ENCODE data around the gene DCHS1.

DCHS1 gene

DNA sequence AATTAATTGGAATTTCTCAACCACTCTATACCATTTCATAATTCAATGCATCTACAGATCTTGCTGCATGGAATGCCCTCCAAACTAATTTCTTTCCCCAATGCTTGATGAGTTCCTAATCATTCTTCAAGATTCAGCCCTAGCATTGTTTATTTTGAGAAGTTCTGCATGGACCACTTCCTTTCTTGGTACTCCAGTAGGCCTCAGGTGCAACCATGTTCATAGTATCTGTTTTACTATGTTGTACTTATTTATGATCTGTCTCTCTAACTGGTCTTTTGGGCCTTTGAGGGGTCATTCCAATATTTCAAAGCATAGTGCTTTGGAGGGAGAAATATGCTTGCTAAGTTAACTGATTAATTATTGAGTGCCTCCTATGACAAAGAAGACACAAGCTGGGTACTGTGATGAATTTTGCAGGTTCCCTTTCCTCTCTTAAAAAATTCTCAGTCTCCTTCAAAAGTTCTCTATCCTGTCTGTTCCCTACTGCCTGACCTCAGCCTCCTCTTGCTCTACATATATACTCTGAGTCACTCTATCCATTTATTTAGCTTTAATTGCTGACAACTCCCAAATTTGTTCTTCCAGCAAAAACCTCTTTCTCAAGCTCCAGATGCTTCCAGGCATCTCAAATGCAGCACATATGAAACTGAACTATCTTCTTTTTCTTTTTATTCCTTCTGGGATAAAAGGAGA is 18.1 kb upstream of the DCHS1 start:
- no peak for DNase-seq

DNA sequence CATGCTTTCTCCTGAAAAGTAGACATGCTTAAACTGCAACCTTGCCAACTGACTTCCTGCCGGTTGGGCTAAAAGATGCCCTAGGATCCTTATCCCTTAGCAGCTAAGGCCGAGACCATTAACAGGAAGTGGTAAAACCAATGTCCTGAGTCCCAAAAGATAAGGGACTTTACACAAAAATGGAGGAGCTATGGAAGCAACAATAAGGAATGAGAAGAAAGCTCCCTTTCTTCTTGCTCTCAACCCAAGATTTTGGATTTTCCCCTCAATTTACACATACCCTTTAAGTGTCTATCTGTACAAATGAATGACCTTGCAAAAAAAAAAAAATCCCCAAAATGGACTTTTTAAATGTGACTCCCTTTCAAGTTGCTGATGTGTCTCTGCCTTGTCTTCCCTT is 16.4 kb upstream of the DCHS1 start:
- DNase-seq = no peak

DNA sequence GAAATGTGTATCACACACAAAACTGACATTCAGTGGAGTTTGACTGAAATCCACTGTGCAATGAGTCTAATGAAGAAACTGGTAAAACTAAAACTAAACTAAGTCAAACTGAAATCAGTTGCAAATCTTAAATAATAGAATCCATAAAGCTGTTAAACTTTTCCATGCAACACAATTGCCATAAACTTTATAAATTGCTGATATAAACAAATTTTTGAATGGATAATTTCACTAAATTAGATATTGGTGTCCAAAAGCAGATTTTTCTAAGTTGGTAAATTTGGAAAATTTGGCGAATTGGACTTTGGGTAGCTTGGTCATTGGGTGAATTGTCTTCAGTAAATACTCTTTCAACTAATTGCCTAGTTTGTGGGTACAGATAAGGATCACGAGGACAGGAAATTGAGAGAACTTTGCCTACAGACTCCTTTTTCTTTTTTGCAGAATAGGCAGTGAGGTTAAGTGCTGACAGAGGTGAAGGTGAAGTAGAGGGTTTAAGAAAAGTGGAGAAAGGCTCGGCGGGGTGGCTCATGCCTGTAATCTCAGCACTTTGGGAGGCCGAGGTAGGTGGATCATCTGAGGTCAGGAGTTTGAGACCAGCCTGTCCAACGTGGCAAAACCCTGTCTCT is 14.7 kb upstream of the DCHS1 start:
- no peak for DNase-seq

DNA sequence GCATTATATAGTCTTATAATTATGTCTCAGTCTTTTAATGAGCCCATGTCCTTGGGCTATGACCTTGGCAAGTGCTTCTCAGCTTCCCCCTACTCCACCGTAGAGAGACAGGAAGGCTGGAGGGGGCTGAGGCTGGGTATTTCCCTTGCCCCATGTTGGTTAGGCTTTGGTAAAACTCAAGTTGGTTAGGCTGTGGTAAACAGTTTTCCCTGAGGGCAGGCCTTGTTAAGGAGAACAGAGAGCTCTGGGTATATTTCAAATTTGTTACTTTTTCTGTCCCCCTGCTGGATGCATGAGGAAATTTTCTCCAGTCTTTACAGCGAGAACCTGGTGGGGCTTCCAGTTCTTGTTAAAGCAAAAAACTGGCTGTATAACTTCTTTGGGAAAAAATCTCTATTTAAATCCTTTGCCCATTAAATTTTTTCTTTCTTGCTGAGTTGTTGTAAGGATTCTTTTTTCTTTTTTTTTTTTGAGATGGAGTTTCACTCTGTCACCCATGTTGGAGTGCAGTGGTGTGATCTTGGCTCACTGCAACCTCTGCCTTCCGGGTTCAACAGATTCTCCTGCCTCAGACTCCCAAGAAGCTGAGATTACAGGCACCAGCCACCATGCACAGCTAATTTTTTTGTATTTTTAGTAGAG is 12.2 kb upstream of the DCHS1 start:
- DNase-seq = peak; percentile 45 to 60

DNA sequence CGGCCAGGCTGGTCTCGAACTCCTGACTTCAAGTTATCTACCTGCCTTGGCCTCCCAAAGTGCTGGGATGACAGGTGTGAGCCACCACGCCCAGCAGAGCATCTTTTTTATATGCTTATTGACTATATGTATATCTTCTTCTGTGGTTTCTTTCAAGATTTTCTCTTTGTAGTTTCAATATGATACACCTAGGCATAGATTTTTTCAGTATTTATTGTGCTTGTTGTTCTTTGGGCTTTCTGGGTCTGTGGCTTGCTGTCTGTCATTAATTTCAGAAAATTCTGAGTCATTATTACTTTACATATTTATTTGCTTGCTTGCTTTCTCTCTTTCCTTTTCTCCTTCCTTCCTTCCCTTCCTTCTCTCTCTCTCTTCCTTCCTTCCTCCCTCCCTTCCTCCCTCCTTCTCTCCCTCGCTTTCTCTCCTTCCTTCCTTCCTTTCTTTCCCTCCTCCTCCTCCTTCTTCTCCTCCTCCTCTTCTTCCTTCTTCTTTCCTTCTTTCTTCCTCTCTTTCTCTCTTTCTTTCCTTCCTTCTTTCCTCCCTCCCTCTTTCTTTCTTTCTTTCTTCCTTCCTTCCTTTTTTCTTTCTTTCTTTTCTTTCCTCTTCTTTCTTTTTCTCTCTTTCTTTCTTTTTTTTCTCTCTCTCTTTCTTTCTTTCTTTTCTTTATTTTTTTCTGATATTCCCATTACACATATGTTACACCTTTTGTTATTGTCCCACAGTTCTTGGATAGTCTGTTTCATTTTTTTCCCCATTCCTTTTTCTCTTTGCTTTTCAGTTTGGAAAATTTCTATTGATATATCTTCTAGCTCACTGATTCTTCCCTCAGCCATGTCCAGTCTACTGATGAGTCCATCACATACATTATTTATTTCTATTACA is 10.9 kb upstream of the DCHS1 start:
- no peak for DNase-seq

DNA sequence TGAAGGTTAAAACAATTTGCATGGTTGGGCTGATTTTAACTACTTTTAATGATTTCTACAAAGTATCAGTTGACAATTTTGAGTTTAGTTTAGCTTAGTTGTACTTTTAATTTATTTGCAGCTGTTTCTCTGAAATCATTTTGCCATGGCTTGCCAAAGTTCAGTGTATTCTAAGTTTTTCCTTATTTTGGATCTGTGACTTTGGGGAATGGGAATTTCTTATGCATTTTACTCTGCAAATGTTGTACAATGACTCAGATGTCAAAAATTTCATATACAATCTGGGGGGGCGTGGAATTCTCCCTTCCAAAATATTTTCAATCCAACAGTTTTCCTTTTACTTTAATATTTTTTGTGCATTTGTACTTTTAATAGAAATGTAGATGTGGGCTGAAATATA is 8.9 kb upstream of the DCHS1 start:
- DNase-seq = no peak

DNA sequence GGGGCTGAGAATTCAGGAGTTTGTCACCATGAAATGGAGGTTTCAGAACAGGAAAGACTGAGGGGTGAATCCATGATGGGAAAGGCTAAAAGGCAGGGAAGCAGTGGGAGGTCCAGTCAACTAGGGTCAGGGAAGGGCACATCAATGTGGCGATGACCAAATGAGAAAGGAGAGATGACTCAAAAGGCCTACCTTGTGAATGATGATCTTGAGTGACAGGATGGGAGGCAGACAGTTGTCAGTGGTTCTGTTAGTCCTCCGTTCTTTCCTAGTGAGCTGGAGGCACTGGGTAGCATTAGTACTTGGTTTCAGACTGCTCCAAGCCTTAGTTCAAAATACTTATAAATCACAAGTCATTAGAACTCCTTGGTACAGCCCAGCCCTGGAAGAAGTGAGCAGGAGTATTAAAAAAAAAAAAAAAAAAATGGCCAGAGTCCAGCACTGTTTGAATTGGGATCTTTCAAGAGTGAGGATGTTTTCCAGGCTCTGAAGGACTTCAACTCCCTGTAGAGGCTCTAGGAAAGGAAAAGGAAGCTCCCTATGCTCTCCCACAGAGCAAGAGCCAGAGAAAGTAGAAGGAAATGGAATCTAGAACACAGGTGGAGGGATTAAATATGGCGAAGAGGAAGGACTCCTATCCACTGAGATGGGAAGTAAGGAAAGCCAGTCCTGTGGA is 8.3 kb upstream of the DCHS1 start:
- DNase-seq = no peak

DNA sequence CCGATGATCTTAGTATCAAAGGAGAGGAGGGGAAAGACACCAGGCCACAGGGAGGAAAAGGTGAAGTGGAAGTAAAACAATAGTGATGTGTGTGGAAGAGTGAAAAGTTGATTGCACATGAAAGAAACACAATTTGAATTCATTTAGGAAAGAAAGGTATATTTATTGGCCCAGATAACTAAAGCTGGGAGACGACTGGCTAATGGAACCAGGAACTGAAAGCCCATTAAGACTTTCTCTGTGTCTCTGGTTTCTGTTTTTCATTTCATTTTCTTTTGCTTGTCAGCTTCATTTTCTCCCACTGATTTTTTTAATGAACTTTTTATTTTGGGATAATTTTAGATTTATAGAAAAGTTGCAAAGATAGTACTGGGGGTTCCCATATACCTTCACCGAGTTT is 5.1 kb upstream of the DCHS1 start:
- DNase-seq = no peak

DNA sequence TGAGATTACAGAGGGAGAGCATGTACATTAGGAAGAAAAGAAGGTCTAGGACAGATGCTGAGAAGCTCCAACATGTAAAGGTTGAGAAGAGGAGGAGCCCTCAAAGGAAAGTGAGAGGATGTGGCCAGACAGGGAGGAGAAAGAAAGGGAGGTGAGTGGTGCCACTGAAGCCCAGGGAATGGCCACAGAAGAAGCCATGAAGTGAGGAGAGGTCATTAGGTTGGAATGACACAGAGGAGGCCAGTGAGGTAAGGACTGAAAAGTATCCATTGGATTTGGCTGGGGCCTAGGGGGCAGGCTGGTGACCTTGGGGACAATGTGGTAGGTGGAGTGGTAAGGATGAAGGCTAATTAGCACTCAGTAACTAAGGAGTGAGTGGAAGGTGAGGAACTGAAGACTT is 3.0 kb upstream of the DCHS1 start:
- no peak for DNase-seq

DNA sequence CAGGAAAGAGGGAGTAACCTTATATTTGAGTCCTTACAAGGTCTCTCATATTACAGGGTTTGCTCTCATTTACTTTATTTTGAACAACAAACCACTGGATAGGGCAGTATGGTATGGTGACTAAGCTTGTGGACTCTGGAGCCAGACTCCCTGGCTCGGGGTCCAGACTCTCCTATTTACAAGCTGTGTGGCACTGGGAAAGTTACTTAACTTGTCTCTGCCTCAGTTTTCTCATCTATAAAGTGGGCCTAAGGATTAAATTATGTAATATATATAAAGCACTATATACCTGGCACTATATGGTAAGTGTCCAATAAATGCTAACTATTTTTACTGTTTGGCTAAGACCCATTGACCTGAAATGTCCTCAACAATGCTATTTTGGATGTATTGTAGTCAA is 1.7 kb upstream of the DCHS1 start:
- DNase-seq = no peak

DNA sequence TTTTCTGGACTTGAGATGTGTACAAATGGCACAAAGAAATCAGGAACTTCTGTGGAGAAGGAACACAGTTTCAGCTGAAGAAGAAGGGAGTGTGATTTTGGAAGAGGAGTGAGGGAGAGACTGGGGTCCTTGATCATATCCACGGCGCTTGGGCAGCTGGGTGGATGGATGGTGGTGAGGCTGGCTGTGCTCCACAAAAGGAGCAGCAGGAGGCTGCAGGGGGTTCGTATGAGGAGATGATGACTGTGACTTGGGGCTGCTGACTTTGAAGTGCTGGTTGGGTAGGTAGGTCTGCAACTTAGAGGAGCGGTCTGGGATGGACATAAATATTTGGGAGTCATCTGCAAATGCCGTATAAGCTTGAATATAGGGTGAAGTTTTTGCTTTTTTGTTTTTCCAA is 1.3 kb upstream of the DCHS1 start:
- no peak for DNase-seq

DNA sequence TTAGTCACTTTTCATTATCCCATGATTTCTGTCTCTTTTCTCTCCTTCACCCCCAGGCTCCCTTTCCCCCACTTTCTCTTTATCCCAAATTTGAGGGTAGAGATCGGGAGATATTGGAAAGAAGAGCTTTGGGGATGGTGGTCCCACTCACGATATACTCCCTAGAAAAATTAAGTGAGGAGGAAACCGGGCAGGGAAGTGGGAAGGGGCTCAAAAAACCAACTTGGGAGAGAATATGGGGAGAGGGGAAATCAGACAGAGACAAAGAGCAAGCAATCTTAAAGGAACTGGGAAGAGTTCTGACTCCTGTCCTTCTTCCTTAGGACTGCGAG is 941 bp upstream of the DCHS1 start:
- no peak for DNase-seq

DNA sequence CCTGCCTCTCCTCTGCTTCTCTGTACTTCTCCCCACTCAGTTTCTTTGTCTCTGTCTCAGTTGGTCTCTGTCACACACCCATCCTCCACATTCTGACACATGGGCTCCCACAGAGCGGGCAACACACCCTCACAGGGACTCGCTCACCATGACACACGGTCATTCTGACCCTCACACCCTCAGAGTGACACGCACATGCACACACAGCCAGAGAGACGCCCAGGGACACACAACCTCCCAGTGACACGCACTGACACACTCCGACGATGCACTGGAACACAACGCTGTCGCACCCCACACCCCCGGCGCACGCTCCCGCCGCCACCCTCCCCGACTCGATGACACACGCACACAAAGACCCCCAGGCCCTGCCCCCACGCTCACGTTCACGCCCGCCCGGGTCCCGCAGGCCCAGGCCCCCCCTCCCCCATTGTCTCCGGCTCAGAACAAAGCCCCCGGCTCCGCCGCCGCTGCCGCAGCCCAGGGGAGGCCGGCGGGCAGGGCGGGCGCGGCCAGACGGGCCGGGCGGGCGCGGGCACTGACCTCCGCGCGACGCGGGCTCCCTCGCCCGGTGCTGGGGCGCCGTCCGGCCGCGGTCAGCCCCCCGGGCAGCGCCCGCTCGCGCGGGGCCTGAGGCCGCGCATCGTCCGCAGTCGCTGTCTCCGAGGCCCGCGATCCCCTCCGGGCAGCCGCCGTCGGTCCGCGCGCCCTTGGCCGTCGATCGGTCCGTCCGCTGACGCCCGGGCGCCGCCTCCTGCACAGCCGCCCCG is 404 bp downstream of the DCHS1 start:
- DNase-seq = peak in 1 of 2 donors; percentile 18

DNA sequence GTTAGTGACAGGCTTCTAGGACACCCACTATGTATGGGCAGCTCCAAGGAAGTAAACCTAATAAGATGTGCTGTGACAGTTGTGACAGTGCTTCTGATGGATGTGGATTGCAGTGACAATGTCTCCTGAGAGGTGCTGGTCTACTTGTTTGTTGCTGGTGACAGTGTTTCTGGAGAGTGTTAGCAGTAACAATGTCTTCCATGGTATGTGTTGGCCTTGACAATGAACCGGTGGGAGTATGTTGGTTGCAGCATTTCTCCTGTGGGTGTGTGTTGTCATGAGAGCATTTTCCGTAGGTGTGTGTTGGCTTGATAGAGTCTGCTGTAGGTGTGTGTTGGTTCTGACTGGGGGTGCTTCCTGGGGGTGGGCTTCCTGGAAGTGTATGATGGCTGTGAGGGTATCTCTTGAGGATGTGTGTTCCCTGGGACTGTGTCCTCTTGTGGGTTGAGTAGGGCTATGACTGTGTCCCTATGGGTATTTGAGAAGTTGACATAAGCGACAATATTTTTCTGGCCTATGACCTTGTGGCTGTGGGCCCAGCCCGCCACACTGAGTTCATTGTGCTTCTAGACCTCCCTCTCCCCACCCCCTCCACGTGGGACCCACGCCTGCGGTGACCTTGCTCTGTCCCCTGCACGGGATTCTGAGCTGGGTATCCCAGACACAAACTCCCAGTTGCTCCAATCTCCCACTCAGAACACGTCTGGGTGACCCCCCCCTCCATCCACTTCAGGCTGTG is 1.2 kb downstream of the DCHS1 start:
- DNase-seq = peak; percentile 9 to 11

DNA sequence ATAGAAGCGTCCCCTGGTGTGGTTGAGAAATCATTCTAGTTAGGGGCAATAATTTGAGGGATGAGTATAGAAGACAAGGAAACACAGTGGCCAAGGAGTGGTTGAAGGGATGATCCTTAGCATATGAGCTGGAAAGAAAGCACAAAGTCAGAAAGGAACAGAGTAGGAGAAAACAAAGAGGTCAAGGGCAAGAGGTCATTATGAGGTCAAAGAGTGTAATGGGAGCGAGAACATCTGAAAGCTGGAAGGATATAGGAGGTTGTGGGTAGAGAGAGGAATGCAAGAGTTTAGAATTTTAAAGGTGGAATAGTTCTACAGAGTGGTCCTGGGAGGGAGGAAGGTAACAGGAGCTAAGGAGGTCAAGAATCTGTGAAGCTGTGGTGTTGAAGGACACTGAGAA is 2.0 kb downstream of the DCHS1 start:
- DNase-seq = no peak

DNA sequence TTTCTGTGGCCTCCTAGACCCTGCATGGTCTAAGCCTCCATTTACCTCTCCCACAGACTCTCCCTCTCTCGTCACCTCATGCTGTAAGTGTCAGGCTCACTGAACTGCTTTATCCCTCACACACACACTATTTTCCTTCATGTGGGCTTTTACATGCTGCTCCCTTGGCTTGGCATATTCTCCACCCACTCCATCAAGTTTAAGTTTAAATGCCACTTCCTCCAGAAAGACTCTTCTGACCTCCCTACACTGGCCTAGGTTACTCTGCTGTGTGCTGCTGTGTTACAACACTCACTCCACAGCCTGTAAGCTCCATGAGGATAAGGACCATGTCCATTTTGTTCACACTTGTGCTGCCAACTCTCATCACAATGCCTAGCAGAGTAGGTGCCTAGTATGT is 2.5 kb downstream of the DCHS1 start:
- DNase-seq = peak; percentile 55 to 61

DNA sequence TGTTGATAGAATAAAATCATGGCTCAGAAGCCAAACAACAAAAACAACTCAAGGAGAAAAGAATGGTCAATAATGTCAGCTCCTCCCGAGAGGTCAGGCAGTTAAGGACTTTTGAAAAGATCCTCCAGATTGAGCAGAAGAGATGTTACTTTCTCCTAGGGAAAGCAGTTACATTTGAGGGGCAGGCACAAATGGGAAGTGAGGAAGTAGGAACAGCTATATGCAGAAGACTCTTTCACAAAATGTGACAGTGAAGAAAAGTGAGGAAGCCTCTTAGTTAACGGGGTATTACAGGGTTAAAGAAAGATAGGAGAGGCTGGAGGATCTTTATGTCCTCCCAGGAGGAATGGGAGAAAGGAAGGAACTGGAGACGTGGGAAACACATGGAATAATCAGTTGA is 3.4 kb downstream of the DCHS1 start:
- peak in 1 of 2 donors; percentile 11 for DNase-seq

DNA sequence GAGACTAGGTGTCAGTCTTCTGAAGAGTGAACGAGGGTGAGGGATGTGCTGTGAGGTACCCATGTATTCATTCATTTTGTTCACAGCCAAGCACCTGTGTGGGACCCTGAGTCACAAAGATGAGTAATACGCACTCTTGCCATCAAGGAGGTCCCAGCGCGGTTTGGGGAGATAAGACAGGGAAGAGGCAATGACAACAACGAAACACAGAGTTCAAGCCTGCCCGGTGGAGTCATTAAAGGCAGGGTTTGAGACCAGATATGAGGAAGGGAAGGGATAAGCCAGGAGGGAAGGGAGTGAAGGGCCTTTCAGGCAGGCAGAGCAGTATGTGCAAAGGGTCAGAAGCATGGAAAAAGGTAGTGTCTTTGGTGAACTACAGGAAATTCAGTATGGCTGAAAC is 4.6 kb downstream of the DCHS1 start:
- DNase-seq = no peak

DNA sequence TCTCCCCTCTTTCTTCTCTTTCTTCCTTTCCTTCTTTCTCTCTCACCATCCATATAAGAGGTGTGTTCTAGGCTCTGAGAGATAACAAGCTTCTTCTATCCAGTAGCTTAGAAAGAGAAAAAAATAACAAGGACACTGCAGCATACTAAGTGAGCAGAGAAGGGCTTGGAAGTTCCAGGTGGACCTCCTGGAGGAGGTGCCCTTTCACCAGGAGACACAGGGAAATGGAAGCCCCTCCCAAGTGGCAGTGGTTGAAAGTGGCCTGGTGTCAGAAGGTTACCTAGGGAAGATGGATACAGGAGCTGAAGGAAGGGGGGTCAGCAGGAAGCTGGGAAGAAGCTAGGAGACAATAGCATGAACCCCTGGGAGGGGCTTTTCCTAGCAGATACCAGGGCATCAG is 5.5 kb downstream of the DCHS1 start:
- DNase-seq = no peak

DNA sequence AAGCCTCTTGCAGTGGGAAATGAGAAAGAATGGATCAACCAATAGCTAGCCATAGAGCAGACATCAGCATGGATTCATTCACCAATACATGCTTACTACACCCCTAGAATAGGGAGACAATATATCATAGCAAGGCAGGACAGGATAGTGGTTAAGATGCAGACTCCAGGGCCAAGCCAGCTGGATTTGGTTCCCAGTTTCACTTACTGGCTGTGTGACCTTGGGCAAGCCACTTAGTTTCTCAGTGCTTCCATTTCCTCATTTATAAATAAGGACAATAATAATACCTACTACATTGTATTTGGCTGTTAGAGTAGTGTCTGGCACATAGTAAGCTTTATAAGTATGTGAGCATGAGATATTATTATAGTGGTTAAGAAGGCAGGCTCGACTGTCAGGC is 7.1 kb downstream of the DCHS1 start:
- DNase-seq = peak; percentile 59 to 62

DNA sequence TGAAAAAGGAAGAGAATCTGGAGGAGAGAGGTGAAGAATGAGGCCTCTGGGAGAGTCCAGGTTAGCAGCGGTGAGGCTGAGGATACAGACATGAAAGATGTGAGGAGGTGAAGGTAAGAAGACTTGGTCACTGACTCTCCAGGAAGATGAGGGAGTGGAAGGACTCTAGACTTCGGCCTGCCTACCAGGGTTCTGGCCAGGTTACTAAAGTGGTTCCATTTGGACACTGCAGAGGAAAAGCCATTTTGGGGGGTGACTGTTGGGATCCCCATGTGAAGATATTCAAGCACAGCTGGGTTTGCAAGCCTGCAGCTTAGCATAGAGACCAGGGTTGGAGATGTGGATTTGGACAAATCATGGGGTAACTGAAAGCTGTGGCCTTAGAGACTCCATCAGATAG is 7.8 kb downstream of the DCHS1 start:
- no peak for DNase-seq
